ENCODE results near the gene LMNB1. TPM values are rescaled to one million over a fixed set of nuclear protein-coding genes. Genes with fewer than 3 reads are reported as not detected.
"Not testable (repeated sequence)": the region's sequence is repeated elsewhere in the genome, so short reads cannot be mapped to it uniquely, and the experiment has no call there.

LMNB1 gene
- total RNA-seq, 1 donor from 2014 or later = 9.6 TPM

DNA sequence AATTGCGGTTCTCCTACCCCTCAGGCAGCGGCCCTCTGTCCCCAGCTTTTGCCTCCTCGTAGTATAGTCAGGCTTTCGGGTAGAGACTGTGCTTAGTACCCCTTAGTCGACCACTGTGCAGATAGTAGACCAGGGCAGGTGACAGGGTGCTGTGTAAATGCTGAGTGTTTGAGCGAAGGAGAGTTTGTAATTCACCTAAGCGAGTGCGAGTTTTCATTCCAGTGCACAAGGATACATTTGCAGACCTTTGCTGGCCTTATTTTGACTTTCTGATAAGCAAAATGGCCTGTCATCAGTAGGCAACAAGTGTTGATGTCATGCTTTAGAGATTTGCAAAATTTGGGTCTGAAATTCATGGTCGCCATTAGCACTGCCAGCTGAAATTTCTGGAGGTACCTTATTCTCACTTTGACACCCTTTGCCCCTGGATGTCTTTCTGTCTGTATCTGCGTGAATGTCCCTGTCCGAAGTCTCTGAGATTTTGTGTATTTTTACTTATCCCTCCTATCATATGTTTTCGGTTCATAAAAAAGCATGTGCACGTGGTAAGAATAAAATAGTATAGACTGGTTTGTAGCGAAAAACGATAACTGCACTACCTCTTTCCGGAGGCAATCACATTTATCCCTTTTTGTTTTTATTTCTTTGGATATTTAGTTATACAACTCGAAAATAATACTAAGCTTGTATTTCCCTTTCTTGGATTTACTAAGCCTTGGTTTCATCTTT, 1.9 kb downstream of the LMNB1 start:
- no peak for DNase-seq (ENCODE audit: low read depth)

- DNase-seq (ENCODE audit: low read depth) = peak; percentile 70
Observed at GRCh38 chr5:126780165-126780827, 3.4 kb downstream of the LMNB1 start.

DNA sequence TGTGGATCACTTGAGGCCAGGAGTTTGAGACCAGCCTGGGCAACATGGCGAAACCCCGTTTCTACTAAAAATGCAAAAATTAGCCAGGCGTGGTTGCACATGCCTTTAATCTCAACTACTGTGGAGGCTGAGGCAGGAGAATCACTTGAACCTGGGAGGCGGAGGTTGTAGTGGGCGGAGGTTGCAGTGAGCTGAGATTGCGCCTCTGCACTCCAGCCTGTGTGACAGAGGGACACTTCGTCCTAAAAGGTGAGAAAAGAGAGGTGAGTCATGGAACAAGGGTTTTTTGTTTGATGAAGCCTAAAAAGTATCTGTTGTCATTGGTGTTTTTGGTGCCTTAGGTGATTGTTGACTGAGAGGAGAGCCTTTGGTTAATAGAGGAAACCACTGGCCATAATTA, 11.5 kb downstream of the LMNB1 start:
- not testable (repeated sequence) for DNase-seq (ENCODE audit: low read depth)

DNA sequence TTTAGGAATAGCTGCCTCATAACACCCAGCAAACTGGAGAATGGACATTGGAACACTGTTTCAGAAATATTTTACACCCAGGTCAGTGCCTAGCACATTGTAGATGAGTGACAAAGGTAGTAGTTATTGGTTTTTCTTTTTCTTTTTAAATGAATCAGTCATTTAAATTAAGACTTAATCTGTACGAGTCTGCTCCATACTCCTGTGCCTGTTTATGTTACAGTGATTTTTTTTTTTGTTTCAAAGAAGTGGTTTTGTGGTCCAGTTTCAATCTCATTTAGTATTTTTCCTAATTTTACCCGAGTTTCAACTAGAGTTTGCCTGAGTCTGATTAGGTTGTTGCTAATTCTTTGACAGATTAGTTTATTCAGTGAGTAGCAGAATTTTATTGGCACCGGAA, 16.2 kb downstream of the LMNB1 start:
- DNase-seq (ENCODE audit: low read depth) = no peak

DNA sequence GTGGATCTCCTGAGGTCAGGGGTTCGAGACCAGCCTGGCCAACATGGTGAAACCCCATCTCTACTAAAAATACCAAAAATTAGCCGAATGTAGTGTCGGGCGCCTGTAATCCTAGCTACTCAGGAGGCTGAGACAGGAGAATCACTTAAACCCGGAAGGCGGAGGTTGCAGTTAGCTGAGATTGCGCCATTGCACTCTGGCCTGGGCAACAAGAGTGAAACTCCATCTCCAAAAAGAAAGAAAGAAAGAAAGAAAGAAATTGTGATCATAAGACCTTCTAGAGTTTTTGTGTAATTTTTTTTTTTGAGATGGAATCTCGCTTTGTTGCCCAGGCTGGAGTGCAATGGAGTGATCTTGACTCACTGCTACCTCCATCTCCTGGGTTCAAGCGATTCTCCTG, 16.7 kb downstream of the LMNB1 start:
- DNase-seq (ENCODE audit: low read depth) = not testable (repeated sequence)

GRCh38 chr5:126794157-126794828, 17.4 kb downstream of the LMNB1 start:
- no peak for DNase-seq (ENCODE audit: low read depth)

DNA sequence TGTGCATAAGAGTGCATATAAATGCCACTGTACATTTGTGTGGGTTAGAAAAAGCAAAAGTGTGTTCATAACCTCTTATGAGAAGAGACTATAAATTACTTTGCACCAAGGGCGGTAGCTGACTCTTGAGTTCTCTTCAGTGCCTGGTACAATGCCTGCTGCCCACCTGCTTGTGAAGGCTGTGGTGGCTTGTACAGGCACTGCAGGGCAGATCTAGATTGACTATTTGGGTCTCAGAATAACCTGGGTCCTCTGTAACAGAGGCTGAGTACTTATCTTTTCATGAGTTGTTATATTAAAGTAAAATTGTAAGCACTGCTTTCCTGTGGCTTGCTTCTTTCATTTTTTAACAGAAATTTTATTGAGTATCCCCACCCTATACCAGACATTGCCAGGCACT, 22.8 kb downstream of the LMNB1 start:
- no peak for DNase-seq (ENCODE audit: low read depth)

GRCh38 chr5:126801174-126801991, 24.4 kb downstream of the LMNB1 start:
- DNase-seq (ENCODE audit: low read depth) = no peak

GRCh38 chr5:126801992-126802294, 25.0 kb downstream of the LMNB1 start:
- peak; percentile 61 for DNase-seq (ENCODE audit: low read depth)

DNA sequence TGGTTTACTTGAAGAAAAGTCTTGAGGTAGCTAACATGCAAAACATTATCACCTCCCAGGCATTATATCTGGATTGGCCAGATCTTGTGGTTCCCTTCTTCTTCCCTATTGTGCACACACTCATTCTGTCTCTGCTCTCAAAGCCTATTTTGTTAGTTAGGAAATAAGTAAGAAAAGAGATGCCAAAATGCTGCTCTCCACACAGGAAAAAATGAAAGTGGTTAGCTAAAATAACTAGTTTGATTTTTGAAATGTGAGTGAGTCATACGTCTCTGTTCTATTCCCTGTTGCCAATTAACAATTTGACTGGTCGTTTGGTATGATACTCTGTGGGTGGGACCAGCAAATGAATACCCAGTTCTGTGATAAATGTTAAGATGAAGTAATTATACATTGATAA, 28.1 kb downstream of the LMNB1 start:
- DNase-seq (ENCODE audit: low read depth) = peak; percentile 26

GRCh38 chr5:126808521-126808988, 31.6 kb downstream of the LMNB1 start:
- peak; percentile 29 for DNase-seq (ENCODE audit: low read depth)

GRCh38 chr5:126809916-126810315, 33.0 kb downstream of the LMNB1 start:
- no peak for DNase-seq (ENCODE audit: low read depth)

DNA sequence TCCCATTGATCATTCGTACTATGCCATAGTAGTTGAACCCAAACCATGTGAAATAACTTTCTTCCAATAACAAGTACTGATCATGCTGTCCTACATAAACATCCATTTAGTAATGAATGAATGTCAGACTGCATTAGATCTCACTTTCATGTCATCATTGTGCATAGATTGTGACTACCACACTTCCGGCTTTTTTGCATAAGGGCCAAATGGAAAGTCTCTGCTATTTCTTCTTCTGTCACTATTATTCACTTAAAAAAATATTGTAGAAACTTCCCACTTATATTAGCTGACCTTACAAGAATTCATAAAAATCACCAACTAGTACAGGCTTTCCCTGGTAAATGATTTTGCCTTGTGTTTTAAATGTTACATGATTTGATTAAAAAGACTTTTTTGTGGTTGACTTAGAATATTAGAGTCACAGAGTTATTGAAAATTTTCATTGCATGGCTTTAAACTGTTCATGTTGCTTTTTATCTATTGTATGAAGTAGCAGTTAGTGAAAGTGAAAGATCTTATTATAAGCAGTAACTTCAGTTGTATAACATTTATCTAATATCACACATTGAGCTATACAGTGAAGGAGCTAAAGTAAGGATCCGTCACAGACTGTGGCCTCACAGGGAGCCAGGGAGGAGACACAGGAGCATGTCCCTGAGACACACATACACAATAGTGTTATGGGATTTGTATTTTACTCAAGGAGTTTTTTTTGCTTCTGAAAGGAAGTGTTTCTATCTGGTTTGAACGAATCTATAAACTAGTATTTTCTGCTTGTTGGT, 33.9 kb downstream of the LMNB1 start:
- no peak for DNase-seq (ENCODE audit: low read depth)

DNA sequence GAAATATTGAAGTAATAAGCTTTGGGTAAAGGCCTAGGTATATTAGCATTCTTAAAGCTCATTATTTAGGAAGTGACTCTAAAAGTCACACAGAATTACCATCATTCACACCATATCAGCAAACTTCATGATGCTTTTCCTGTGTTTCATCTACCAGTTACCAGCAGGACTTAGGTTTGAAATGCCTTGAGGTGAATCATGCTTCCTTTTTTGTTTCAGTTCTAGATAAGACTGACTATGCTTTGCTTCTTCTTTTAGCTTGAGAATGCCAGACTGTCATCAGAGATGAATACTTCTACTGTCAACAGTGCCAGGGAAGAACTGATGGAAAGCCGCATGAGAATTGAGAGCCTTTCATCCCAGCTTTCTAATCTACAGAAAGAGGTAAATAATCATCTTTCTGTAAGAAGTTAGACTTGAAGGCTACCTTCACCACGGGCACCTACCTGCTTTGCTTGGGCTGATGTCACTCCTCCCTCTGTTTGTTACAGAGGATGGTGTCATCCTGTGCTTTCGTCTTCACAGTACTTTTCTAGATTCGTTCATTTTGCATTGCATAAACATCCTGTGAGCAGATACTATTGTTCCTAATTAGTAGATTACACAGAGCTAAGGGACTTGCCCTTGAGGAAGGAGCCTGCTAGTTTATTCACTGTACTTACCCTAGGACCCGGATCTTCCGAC, 34.7 kb downstream of the LMNB1 start:
- peak; percentile 34 for DNase-seq (ENCODE audit: low read depth)

- DNase-seq (ENCODE audit: low read depth) = no peak
Observed at GRCh38 chr5:126812199-126812570, 35.2 kb downstream of the LMNB1 start.

DNA sequence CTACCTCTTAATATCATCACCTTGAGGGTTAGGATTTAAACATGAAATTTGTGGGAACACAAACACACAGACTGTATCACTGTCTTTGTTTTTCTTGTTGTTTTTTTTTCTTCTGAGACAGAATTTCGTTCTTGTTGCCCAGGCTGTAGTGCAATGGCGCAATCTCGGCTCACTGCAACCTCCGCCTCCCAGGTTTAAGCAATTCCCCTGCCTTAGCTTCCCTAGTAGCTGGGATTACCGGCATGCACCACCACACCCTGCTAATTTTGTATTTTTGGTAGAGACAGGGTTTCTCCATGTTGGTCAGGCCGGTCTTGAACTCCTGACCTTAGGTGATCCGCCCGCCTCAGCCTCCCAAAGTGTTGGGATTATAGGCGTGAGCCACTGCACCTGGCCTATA, 36.9 kb downstream of the LMNB1 start:
- not testable (repeated sequence) for DNase-seq (ENCODE audit: low read depth)

GRCh38 chr5:126814721-126815404, 37.9 kb downstream of the LMNB1 start:
- DNase-seq (ENCODE audit: low read depth) = peak; percentile 58

DNA sequence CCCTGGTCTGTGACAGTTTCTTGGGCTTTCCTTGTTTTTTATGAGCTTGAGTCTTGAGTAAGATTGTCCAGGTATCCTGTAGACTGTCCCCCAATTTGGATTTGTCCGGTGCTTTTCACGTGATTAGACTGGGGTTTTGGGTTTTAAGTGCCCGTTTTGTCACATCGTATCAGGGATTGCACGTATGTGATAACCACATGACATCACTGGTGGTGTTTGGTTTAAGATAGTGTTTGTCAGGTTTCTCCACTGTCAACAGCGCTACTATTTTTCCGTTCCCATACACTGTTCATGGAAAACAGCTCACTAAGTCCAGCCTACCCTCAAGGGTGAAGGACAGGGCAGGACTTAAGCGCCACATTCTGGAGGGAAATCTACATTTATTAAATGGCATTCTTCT, 39.7 kb downstream of the LMNB1 start:
- no peak for DNase-seq (ENCODE audit: low read depth)

GRCh38 chr5:126818736-126819135, 41.8 kb downstream of the LMNB1 start:
- DNase-seq (ENCODE audit: low read depth) = no peak

- no peak for DNase-seq (ENCODE audit: low read depth)
Observed at GRCh38 chr5:126819253-126819652, 42.3 kb downstream of the LMNB1 start.
